HEK293T (cell line): ENCODE results near the gene IRAK2.
"Not testable (repeated sequence)": the region's sequence is repeated elsewhere in the genome, so short reads cannot be mapped to it uniquely, and the experiment has no call there.

Experiments used
- CTCF ChIA-PET: fragments of 350-600 bp; formaldehyde crosslinking; extraction: SDS; loops from one replicate; lab custom pipeline; 2021; ENCODE audit warnings: antibody characterized with exemption, inconsistent platforms; lab: Yijun Ruan, JAX
- POLR2A ChIA-PET: fragments of 350-600 bp; formaldehyde crosslinking; extraction: SDS; loops from one replicate; lab custom pipeline; 2020; ENCODE audit warnings: antibody characterized with exemption, inconsistent platforms; lab: Yijun Ruan, JAX
- DNase-seq: peaks from one replicate; pipeline ENCODE4 v3.0.0; 2012; ENCODE audit warnings: mixed read lengths; ENCODE audit errors: extremely low spot score
- ARNT ChIP-seq: fragments of 450-650 bp; IDR thresholded peaks from 2 replicates; pipeline ENCODE4 v1.6.1; 2017; ENCODE audit warnings: mild to moderate bottlenecking
- BHLHE40 ChIP-seq: fragments of 450-650 bp; IDR thresholded peaks from 2 replicates; pipeline ENCODE4 v1.6.1; 2016; ENCODE audit warnings: mild to moderate bottlenecking, moderate library complexity, borderline replicate concordance
- CTBP1 ChIP-seq: fragments of 450-650 bp; IDR thresholded peaks from 2 replicates; pipeline ENCODE4 v1.6.1; 2016; ENCODE audit warnings: borderline replicate concordance
- ELF4 ChIP-seq: fragments of 450-650 bp; IDR thresholded peaks from 2 replicates; pipeline ENCODE4 v1.6.1; 2017; ENCODE audit warnings: antibody characterized with exemption
- FOXA1 ChIP-seq: fragments of 450-650 bp; IDR thresholded peaks from 2 replicates; pipeline ENCODE4 v1.6.1; 2016; ENCODE audit warnings: mild to moderate bottlenecking
- FOXK2 ChIP-seq: fragments of 450-650 bp; IDR thresholded peaks from 2 replicates; pipeline ENCODE4 v1.6.1; 2016; ENCODE audit warnings: mild to moderate bottlenecking
- FOXM1 ChIP-seq: fragments of 450-650 bp; IDR thresholded peaks from 2 replicates; pipeline ENCODE4 v1.6.1; 2017; ENCODE audit warnings: mild to moderate bottlenecking, borderline replicate concordance
- HDGF ChIP-seq: fragments of 450-650 bp; IDR thresholded peaks from 2 replicates; pipeline ENCODE4 v1.6.1; 2017; ENCODE audit warnings: antibody characterized with exemption, borderline replicate concordance
- L3MBTL2 ChIP-seq: fragments of 450-650 bp; conservative IDR thresholded peaks from 2 replicates; pipeline ENCODE4 v1.6.1; 2016; ENCODE audit warnings: mild to moderate bottlenecking
- LEF1 ChIP-seq: fragments of 450-650 bp; IDR thresholded peaks from 2 replicates; pipeline ENCODE4 v1.6.1; 2017; ENCODE audit warnings: mild to moderate bottlenecking, borderline replicate concordance
- NFRKB ChIP-seq: fragments of 450-650 bp; IDR thresholded peaks from 2 replicates; pipeline ENCODE4 v1.6.1; 2016; ENCODE audit warnings: mild to moderate bottlenecking, moderate library complexity
- PKNOX1 ChIP-seq: fragments of 450-650 bp; IDR thresholded peaks from 2 replicates; pipeline ENCODE4 v1.6.1; 2016
- SP1 ChIP-seq: fragments of 450-650 bp; IDR thresholded peaks from 2 replicates; pipeline ENCODE4 v1.6.1; 2017
- SUZ12 ChIP-seq: fragments of 450-650 bp; IDR thresholded peaks from 2 replicates; pipeline ENCODE4 v1.6.1; 2016; ENCODE audit warnings: mild to moderate bottlenecking
- TARDBP ChIP-seq: fragments of 450-650 bp; IDR thresholded peaks from 2 replicates; pipeline ENCODE4 v1.6.1; 2016
- ZNF384 ChIP-seq: fragments of 450-650 bp; IDR thresholded peaks from 2 replicates; pipeline ENCODE4 v1.6.1; 2016

Gene IRAK2

GRCh38 chr3:10259798-10260197 is 95.1 kb downstream of the IRAK2 start:
- ChIA-PET POLR2A (no interaction called here), CTCF (no interaction called here)
- TF ChIP-seq NFRKB (no peak), L3MBTL2 (no peak), BHLHE40 (no peak), FOXA1 (no peak), ELF4 (no peak), TARDBP (no peak), SUZ12 (no peak), CTBP1 (no peak)
- DNase-seq: no peak

- POLR2A ChIA-PET: interaction anchor here (1.3 kb wide), 1 partner anchor 12 kb away, joined by 4 read pairs; the partner anchor contains the start of gene TATDN2
- no peak for TF ChIP-seq NFRKB
- no peak for TF ChIP-seq ARNT
- TF ChIP-seq SP1: no peak
- no peak for TF ChIP-seq FOXM1
- no peak for TF ChIP-seq CTBP1
Observed at GRCh38 chr3:10260211-10260701, 95.5 kb downstream of the IRAK2 start.

GRCh38 chr3:10262027-10262426 is 97.3 kb downstream of the IRAK2 start:
- ChIA-PET CTCF (no interaction called here), POLR2A (interaction anchor here (1.3 kb wide), 1 partner anchor 14 kb away, joined by 5 read pairs; the partner anchor contains the start of gene TATDN2)
- no peak for DNase-seq
- no peak for TF ChIP-seq BHLHE40
- no peak for TF ChIP-seq LEF1
- TF ChIP-seq FOXK2: no peak
- no peak for TF ChIP-seq NFRKB
- TF ChIP-seq PKNOX1: no peak
- no peak for TF ChIP-seq L3MBTL2
- no peak for TF ChIP-seq FOXM1
- no peak for TF ChIP-seq ZNF384
- no peak for TF ChIP-seq HDGF
- TF ChIP-seq SP1: no peak
- TF ChIP-seq ARNT: no peak
- no peak for TF ChIP-seq SUZ12
- TF ChIP-seq FOXA1: no peak
- TF ChIP-seq CTBP1: no peak
- no peak for TF ChIP-seq ELF4
- TF ChIP-seq TARDBP: no peak

More at GRCh38 chr3:10260211-10260701, 95.5 kb downstream of the IRAK2 start:
- CTCF ChIA-PET: no interaction called here
- no peak for DNase-seq

- POLR2A ChIA-PET: interaction anchor here (0.9 to 1.3 kb wide), 3 partner anchors 16 to 122 kb away, joined by 3 to 5 read pairs (median 3); partner anchors contain the start of genes TATDN2 and VHL
- CTCF ChIA-PET: interaction anchor here (0.6 to 1.2 kb wide), 6 partner anchors 12 to 217 kb away, joined by 3 to 7 read pairs (median 3); partner anchors contain the start of gene TATDN2
- peak; percentile 67 for DNase-seq
- TF ChIP-seq TARDBP (no peak), HDGF (no peak), PKNOX1 (no peak), LEF1 (no peak)
Observed at GRCh38 chr3:10263646-10264363, 99.1 kb downstream of the IRAK2 start.

- CTCF ChIA-PET: no interaction called here
Observed at GRCh38 chr3:10265833-10266232, 101.1 kb downstream of the IRAK2 start.

GRCh38 chr3:10266936-10267335 is 102.2 kb downstream of the IRAK2 start:
- CTCF ChIA-PET, DNase-seq, POLR2A ChIA-PET: not testable (repeated sequence)

More at GRCh38 chr3:10265833-10266232, 101.1 kb downstream of the IRAK2 start:
- no peak for DNase-seq
- TF ChIP-seq CTBP1 (no peak), FOXA1 (no peak), SUZ12 (no peak), ZNF384 (no peak), PKNOX1 (no peak), FOXK2 (no peak), SP1 (no peak), HDGF (no peak), ELF4 (no peak), ARNT (no peak)
- POLR2A ChIA-PET: no interaction called here
